Activated T-helper 1 cell treated with anti-CD3 and anti-CD28 coated beads, Interleukin-12 subunit alpha, Interleukin-12 subunit beta, Interleukin-2, Interleukin-4 antibody, amounts not matched to agents 30 ng/mL and 10 ng/mL and 1 ng/mL, durations not matched to agents 14 hours and 24 hours and 36 hours (primary cell): ENCODE results near the gene SHB. TPM values are rescaled to one million over a fixed set of nuclear protein-coding genes. Genes with fewer than 3 reads are reported as not detected.

Source experiments
- DNase-seq: peaks from one replicate; pipeline ENCODE4 v3.0.0; 2021; ENCODE audit warnings: low spot score
- H3K27ac Mint-ChIP-seq: one replicate; pipeline ENCODE4 v1.8.0; 2021; ENCODE audit warnings: mild to moderate bottlenecking, mixed read lengths
- H3K27me3 Mint-ChIP-seq: one replicate; pipeline ENCODE4 v1.8.0; 2022; ENCODE audit warnings: mild to moderate bottlenecking, moderate library complexity, mixed read lengths; ENCODE audit not compliant: insufficient read depth
- H3K36me3 Mint-ChIP-seq: one replicate; pipeline ENCODE4 v1.8.0; 2021; ENCODE audit warnings: low read depth, mixed read lengths
- H3K4me1 Mint-ChIP-seq: one replicate; pipeline ENCODE4 v1.8.0; 2021; ENCODE audit warnings: low read depth, mixed read lengths
- H3K4me3 Mint-ChIP-seq: one replicate; pipeline ENCODE4 v1.8.0; 2021; ENCODE audit warnings: mild to moderate bottlenecking, moderate library complexity, mixed read lengths
- H3K9me3 Mint-ChIP-seq: one replicate; pipeline ENCODE4 v1.8.0; 2021; ENCODE audit warnings: mixed read lengths
- intact Hi-C: fragments of 100-400 bp; cut with micrococcal nuclease; formaldehyde crosslinking; loops from one replicate; pipeline ENCODE4 v1.15.1; 2024
- total RNA-seq: library from RNA; stranded (reverse); gene quantifications from 2 replicates; pipeline ENCODE4 v1.2.3, GENCODE V29; 2022

Gene SHB
- 1.2 and 1.7 TPM in 2 replicates for total RNA-seq

GRCh38 chr9:38068701-38069628 is at the start of gene SHB:
SHB (minus strand) TSS chr9:38069227; CDS start chr9:38068645, 582 bp downstream.
- intact Hi-C loops, result loop anchor here (1.0 to 10.0 kb wide), 11 partner anchors 19 to 990 kb away; partner anchors contain the start of genes ALDH1B1, POLR1E, SLC25A51 and TRMT10B
- H3K27ac Mint-ChIP-seq, result peak within 1 kb of the TSS; percentile 4
- peaks cover 31% of the 10 kb centered on the region for H3K27me3 Mint-ChIP-seq
- H3K4me1 Mint-ChIP-seq, result peaks cover 23% of the 10 kb centered on the region
- no peaks in the 10 kb centered on the region for H3K9me3 Mint-ChIP-seq
- H3K4me3 Mint-ChIP-seq, result peak within 1 kb of the TSS; percentile 78
- peak; percentile 65 for DNase-seq
- H3K36me3 Mint-ChIP-seq, result peaks cover 2% of the 10 kb centered on the region

- Mint-ChIP-seq H3K27ac (no peak overlapping the region), H3K4me1 (no peaks in the 10 kb centered on the region), H3K9me3 (no peaks in the 10 kb centered on the region)
Measured at GRCh38 chr9:38117651-38118050, 48.6 kb upstream of the SHB start.

GRCh38 chr9:38114905-38115304 is 45.9 kb upstream of the SHB start:
- Mint-ChIP-seq H3K27ac (no peak overlapping the region), H3K4me3 (no peak overlapping the region), H3K4me1 (no peaks in the 10 kb centered on the region), H3K36me3 (no peaks in the 10 kb centered on the region), H3K9me3 (no peaks in the 10 kb centered on the region), H3K27me3 (peaks cover 2% of the 10 kb centered on the region)
- no peak for DNase-seq
- intact Hi-C loops, result no loop called here

More at GRCh38 chr9:38117651-38118050, 48.6 kb upstream of the SHB start:
- Mint-ChIP-seq H3K36me3 (no peaks in the 10 kb centered on the region), H3K4me3 (no peak overlapping the region), H3K27me3 (no peaks in the 10 kb centered on the region)
- intact Hi-C loops, result no loop called here
- DNase-seq, result no peak

GRCh38 chr9:38112456-38112855 is 43.4 kb upstream of the SHB start:
- no peaks in the 10 kb centered on the region for H3K4me1 Mint-ChIP-seq
- intact Hi-C loops, result no loop called here

GRCh38 chr9:38112049-38112448 is 43.0 kb upstream of the SHB start:
- no peak for DNase-seq
- no peak overlapping the region for H3K27ac Mint-ChIP-seq
- no peaks in the 10 kb centered on the region for H3K9me3 Mint-ChIP-seq
- H3K36me3 Mint-ChIP-seq, result no peaks in the 10 kb centered on the region
- peaks cover 2% of the 10 kb centered on the region for H3K27me3 Mint-ChIP-seq
- intact Hi-C loops, result no loop called here
- H3K4me1 Mint-ChIP-seq, result no peaks in the 10 kb centered on the region
- no peak overlapping the region for H3K4me3 Mint-ChIP-seq

More at GRCh38 chr9:38112456-38112855, 43.4 kb upstream of the SHB start:
- Mint-ChIP-seq H3K4me3 (no peak overlapping the region), H3K27me3 (peaks cover 2% of the 10 kb centered on the region), H3K27ac (no peak overlapping the region), H3K36me3 (no peaks in the 10 kb centered on the region), H3K9me3 (no peaks in the 10 kb centered on the region)
- no peak for DNase-seq

GRCh38 chr9:38110476-38110875 is 41.4 kb upstream of the SHB start:
- intact Hi-C loops, result no loop called here
- H3K27ac Mint-ChIP-seq, result no peak overlapping the region
- peaks cover 2% of the 10 kb centered on the region for H3K27me3 Mint-ChIP-seq
- no peaks in the 10 kb centered on the region for H3K9me3 Mint-ChIP-seq
- H3K36me3 Mint-ChIP-seq, result no peaks in the 10 kb centered on the region
- no peak for DNase-seq
- H3K4me1 Mint-ChIP-seq, result no peaks in the 10 kb centered on the region
- H3K4me3 Mint-ChIP-seq, result no peak overlapping the region

GRCh38 chr9:38109601-38110000 is 40.6 kb upstream of the SHB start:
- no peak for DNase-seq
- Mint-ChIP-seq H3K4me1 (no peaks in the 10 kb centered on the region), H3K4me3 (no peak overlapping the region), H3K27ac (no peak overlapping the region), H3K27me3 (peaks cover 2% of the 10 kb centered on the region), H3K36me3 (no peaks in the 10 kb centered on the region), H3K9me3 (no peaks in the 10 kb centered on the region)
- intact Hi-C loops, result no loop called here

- Mint-ChIP-seq H3K4me3 (no peak overlapping the region), H3K4me1 (no peaks in the 10 kb centered on the region), H3K27ac (no peak overlapping the region), H3K9me3 (no peaks in the 10 kb centered on the region), H3K27me3 (peaks cover 2% of the 10 kb centered on the region), H3K36me3 (no peaks in the 10 kb centered on the region)
- intact Hi-C loops, result no loop called here
- no peak for DNase-seq
Measured at GRCh38 chr9:38108326-38108725, 39.3 kb upstream of the SHB start.

- Mint-ChIP-seq H3K27ac (no peak overlapping the region), H3K4me3 (no peak overlapping the region), H3K4me1 (no peaks in the 10 kb centered on the region), H3K27me3 (peaks cover 3% of the 10 kb centered on the region), H3K9me3 (no peaks in the 10 kb centered on the region), H3K36me3 (no peaks in the 10 kb centered on the region)
- DNase-seq, result no peak
- intact Hi-C loops, result no loop called here
Measured at GRCh38 chr9:38107811-38108304, 38.8 kb upstream of the SHB start.

- Mint-ChIP-seq H3K27ac (no peak overlapping the region), H3K4me1 (no peaks in the 10 kb centered on the region), H3K4me3 (no peak overlapping the region), H3K27me3 (peaks cover 3% of the 10 kb centered on the region), H3K36me3 (no peaks in the 10 kb centered on the region), H3K9me3 (no peaks in the 10 kb centered on the region)
- no peak for DNase-seq
- intact Hi-C loops, result no loop called here
Measured at GRCh38 chr9:38107405-38107804, 38.4 kb upstream of the SHB start.

GRCh38 chr9:38106488-38106887 is 37.5 kb upstream of the SHB start:
- DNase-seq, result no peak
- Mint-ChIP-seq H3K4me3 (no peak overlapping the region), H3K27me3 (peaks cover 5% of the 10 kb centered on the region), H3K4me1 (no peaks in the 10 kb centered on the region), H3K27ac (no peak overlapping the region), H3K9me3 (no peaks in the 10 kb centered on the region), H3K36me3 (no peaks in the 10 kb centered on the region)
- intact Hi-C loops, result no loop called here

- H3K9me3 Mint-ChIP-seq, result no peaks in the 10 kb centered on the region
- peaks cover 23% of the 10 kb centered on the region for H3K27me3 Mint-ChIP-seq
- no peak overlapping the region for H3K4me3 Mint-ChIP-seq
- no peaks in the 10 kb centered on the region for H3K4me1 Mint-ChIP-seq
- no peak overlapping the region for H3K27ac Mint-ChIP-seq
- H3K36me3 Mint-ChIP-seq, result no peaks in the 10 kb centered on the region
- intact Hi-C loops, result no loop called here
- no peak for DNase-seq
Measured at GRCh38 chr9:38103340-38103739, 34.3 kb upstream of the SHB start.

GRCh38 chr9:38101423-38101822 is 32.4 kb upstream of the SHB start:
- no peak overlapping the region for H3K4me3 Mint-ChIP-seq
- DNase-seq, result no peak
- H3K27me3 Mint-ChIP-seq, result peaks cover 25% of the 10 kb centered on the region
- H3K36me3 Mint-ChIP-seq, result no peaks in the 10 kb centered on the region
- H3K27ac Mint-ChIP-seq, result no peak overlapping the region
- H3K4me1 Mint-ChIP-seq, result no peaks in the 10 kb centered on the region
- H3K9me3 Mint-ChIP-seq, result no peaks in the 10 kb centered on the region
- intact Hi-C loops, result no loop called here
